HL-60 (cell line): ENCODE data around the gene SLC26A3.
"Not testable (repeated sequence)": the region's sequence is repeated elsewhere in the genome, so short reads cannot be mapped to it uniquely, and the experiment has no call there.

Source experiments
- DNase-seq, 2 experiments: peaks; one replicate each; pipeline ENCODE4 v3.0.0-alpha.2; 2010 to 2020; ENCODE audit warnings: low read depth in 1 of 2, low spot score in 1 of 2
- H3K27ac ChIP-seq: fragments of 250-450 bp; sonication (Bioruptor Pico); replicated peaks from 2 replicates; pipeline ENCODE4 v1.5.1; 2020; ENCODE audit warnings: mild to moderate bottlenecking, moderate library complexity
- H3K27me3 ChIP-seq: fragments of 250-450 bp; sonication (Bioruptor Pico); 2 replicates; pipeline ENCODE4 v1.5.1; 2021; ENCODE audit warnings: mild to moderate bottlenecking, moderate library complexity; ENCODE audit not compliant: insufficient read depth, poor library complexity, severe bottlenecking
- H3K4me3 ChIP-seq: replicated peaks from 2 replicates; pipeline ENCODE4 v1.5.1; 2011; ENCODE audit warnings: mild to moderate bottlenecking, control low read depth, low read length; ENCODE audit not compliant: insufficient read depth
- GABPA ChIP-seq: IDR thresholded peaks from 2 replicates; pipeline ENCODE4 v1.6.1; 2012; ENCODE audit warnings: low read depth
- POLR2AphosphoS5 ChIP-seq: IDR thresholded peaks from 2 replicates; pipeline ENCODE4 v1.6.1; 2012; ENCODE audit warnings: low read depth
- SPI1 ChIP-seq: IDR thresholded peaks from 2 replicates; pipeline ENCODE4 v1.6.1; 2012; ENCODE audit warnings: low read depth, mild to moderate bottlenecking, borderline replicate concordance
- long read RNA-seq: library from polyadenylated mRNA; unstranded; transcript quantifications from one replicate; pipeline ENCODE4 v2.0.0, GENCODE V29; 2020
- TF ChIP-seq, protein P1 (sequence below): IDR thresholded peaks from one replicate; pipeline ENCODE4 v1.5.1; 2011; ENCODE audit warnings: low read length, control low read depth, inconsistent platforms; ENCODE audit not compliant: insufficient read depth
- TF ChIP-seq, protein P2 (sequence below): IDR thresholded peaks from 2 replicates; pipeline ENCODE4 v1.6.1; 2012; ENCODE audit warnings: low read depth; ENCODE audit not compliant: insufficient replicate concordance

Gene SLC26A3
- long read RNA-seq, partial matches to known transcripts = 0 of 1 reads
- long read RNA-seq, other reads (novel, unspliced or antisense) = 1 of 1 reads

DNA sequence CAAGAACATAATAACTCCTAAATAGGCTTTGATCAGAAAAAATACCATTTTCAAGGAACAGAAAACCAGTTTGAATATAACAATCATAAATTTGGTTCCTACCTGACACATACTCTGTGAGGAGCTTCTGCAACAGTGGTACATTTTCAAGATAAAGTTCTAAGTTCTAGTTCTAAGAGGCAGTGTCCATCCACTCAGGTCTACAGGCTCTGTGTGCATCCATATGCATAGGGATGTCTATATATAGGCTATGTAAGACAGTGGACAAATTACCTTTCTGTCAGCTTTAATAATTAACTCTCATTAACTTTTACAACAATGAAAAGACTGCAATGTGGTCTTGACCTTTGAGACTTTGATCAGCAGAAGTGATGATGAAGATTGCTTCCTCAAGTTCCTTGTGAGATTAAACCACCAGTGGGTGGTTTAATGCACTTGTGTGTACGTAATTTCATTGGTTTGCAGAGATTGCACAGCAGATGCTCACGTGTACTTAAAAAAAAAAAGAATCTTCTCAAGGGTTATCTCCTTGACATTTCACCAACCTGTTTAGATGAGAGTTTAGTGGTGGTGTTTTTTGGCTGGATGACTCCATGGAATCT is at the start of gene SLC26A3:
Gene SLC26A3, minus strand, starts transcription at position 215 of the 602 bp plus-strand sequence. CDS start 8,714 bp downstream, outside the sequence.
- Histone ChIP-seq H3K27me3 (peaks cover 3% of the 10 kb centered on the region), H3K27ac (no peak within 1 kb of the TSS), H3K4me3 (no peak within 1 kb of the TSS)
- TF ChIP-seq, protein P1, sequence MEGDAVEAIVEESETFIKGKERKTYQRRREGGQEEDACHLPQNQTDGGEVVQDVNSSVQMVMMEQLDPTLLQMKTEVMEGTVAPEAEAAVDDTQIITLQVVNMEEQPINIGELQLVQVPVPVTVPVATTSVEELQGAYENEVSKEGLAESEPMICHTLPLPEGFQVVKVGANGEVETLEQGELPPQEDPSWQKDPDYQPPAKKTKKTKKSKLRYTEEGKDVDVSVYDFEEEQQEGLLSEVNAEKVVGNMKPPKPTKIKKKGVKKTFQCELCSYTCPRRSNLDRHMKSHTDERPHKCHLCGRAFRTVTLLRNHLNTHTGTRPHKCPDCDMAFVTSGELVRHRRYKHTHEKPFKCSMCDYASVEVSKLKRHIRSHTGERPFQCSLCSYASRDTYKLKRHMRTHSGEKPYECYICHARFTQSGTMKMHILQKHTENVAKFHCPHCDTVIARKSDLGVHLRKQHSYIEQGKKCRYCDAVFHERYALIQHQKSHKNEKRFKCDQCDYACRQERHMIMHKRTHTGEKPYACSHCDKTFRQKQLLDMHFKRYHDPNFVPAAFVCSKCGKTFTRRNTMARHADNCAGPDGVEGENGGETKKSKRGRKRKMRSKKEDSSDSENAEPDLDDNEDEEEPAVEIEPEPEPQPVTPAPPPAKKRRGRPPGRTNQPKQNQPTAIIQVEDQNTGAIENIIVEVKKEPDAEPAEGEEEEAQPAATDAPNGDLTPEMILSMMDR = no peak
- TF ChIP-seq, protein P2, sequence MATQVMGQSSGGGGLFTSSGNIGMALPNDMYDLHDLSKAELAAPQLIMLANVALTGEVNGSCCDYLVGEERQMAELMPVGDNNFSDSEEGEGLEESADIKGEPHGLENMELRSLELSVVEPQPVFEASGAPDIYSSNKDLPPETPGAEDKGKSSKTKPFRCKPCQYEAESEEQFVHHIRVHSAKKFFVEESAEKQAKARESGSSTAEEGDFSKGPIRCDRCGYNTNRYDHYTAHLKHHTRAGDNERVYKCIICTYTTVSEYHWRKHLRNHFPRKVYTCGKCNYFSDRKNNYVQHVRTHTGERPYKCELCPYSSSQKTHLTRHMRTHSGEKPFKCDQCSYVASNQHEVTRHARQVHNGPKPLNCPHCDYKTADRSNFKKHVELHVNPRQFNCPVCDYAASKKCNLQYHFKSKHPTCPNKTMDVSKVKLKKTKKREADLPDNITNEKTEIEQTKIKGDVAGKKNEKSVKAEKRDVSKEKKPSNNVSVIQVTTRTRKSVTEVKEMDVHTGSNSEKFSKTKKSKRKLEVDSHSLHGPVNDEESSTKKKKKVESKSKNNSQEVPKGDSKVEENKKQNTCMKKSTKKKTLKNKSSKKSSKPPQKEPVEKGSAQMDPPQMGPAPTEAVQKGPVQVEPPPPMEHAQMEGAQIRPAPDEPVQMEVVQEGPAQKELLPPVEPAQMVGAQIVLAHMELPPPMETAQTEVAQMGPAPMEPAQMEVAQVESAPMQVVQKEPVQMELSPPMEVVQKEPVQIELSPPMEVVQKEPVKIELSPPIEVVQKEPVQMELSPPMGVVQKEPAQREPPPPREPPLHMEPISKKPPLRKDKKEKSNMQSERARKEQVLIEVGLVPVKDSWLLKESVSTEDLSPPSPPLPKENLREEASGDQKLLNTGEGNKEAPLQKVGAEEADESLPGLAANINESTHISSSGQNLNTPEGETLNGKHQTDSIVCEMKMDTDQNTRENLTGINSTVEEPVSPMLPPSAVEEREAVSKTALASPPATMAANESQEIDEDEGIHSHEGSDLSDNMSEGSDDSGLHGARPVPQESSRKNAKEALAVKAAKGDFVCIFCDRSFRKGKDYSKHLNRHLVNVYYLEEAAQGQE = no peak
- no peak for TF ChIP-seq POLR2AphosphoS5
- TF ChIP-seq GABPA = no peak
- TF ChIP-seq SPI1 = no peak
- no peak for DNase-seq

DNA sequence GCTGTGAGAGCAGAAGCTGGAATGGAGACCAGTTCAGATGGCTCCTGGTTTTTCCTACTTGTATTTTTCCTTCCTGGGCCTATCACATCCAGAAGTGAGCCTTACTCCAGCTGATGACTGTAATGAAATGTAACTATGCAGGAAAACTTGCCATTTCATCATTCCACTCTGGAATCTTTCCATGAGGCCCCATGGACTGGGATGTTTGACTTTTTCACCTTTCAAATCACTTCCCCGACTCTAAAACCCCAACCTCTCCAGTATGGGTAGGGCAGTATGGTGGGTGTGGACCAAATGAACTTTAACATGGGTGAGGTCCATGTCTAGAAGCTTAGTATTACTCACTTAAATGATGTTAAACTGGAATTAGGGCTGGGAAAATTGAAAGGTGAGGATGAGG is 47.6 kb upstream of the SLC26A3 start:
- no peak for DNase-seq
- no peak for TF ChIP-seq SPI1
- TF ChIP-seq, protein P2 = no peak
- TF ChIP-seq, protein P1 = no peak
- TF ChIP-seq POLR2AphosphoS5 = no peak
- no peak for TF ChIP-seq GABPA

DNA sequence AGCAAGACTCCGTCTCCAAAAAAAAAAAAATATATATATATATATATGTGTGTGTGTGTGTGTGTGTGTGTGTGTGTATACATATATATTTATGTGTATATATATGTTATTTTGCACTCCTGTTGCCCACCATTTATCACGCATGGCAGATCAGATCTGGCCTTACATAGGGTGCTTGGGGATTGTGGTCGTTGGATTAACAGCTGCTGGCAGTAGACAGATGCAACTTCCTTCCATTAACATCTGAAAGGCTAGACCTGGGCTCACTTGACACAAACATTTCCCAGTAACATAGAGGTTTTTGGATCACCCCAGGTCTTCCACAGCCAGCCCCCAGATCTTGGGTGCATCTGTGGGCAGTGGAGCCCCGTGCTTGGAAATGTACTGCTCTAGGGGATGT is 47.2 kb upstream of the SLC26A3 start:
- Histone ChIP-seq H3K27me3 (no peaks in the 10 kb centered on the region), H3K27ac (no peak overlapping the region), H3K4me3 (no peak overlapping the region)
- TF ChIP-seq, protein P1 = no peak
- TF ChIP-seq SPI1 (no peak), GABPA (no peak), POLR2AphosphoS5 (no peak)
- TF ChIP-seq, protein P2 = no peak
- DNase-seq = no peak

More for the DNA sequence above, 47.6 kb upstream of the SLC26A3 start:
- Histone ChIP-seq H3K4me3 (no peak overlapping the region), H3K27ac (no peak overlapping the region), H3K27me3 (no peaks in the 10 kb centered on the region)

DNA sequence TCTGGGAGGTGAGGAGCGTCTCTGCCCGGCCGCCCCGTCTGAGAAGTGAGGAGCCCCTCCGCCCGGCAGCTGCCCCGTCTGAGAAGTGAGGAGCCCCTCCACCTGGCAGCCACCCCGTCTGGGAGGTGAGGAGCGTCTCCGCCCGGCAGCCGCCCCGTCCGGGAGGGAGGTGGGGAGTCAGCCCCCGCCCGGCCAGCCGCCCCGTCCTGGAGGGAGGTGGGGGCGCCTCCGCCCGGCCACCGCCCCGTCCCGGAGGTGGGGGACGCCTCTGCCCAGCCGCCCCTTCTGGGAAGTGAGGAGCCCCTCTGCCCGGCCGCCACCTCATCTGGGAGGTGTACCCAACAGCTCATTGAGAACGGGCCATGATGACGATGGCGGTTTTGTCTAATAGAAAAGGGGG is 45.2 kb upstream of the SLC26A3 start:
- not testable (repeated sequence) for DNase-seq

DNA sequence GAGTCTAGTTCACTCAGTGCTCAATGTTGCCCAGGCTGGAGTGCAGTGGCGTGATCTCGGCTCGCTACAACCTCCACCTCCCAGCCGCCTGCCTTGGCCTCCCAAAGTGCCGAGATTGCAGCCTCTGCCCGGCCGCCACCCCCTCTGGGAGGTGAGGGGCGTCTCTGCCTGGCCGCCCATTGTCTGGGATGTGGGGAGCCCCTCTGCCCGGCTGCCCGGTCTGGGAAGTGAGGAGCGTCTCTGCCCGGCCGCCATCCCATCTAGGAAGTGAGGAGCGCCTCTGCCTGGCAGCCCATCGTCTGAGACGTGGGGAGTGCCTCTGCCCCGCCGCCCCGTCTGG is 44.8 kb upstream of the SLC26A3 start:
- not testable (repeated sequence) for H3K27me3 ChIP-seq, H3K4me3 ChIP-seq, DNase-seq, H3K27ac ChIP-seq

More for the DNA sequence above, 45.2 kb upstream of the SLC26A3 start:
- not testable (repeated sequence) for H3K4me3 ChIP-seq, H3K27me3 ChIP-seq, H3K27ac ChIP-seq
